T-cell (primary cell): ENCODE results near the gene TBC1D25. TPM values are rescaled to one million over a fixed set of nuclear protein-coding genes. Genes with fewer than 3 reads are reported as not detected.
"Not testable (repeated sequence)": the region's sequence is repeated elsewhere in the genome, so short reads cannot be mapped to it uniquely, and the experiment has no call there.

ENCODE experiments used
- ATAC-seq, 4 experiments: fragments of 200-7000 bp in 3 of 4; fragments of 150-1000 bp in 1 of 4; cut with Tn5 transposase; replicated peaks in 1 of 4; 1 replicate in 3 of 4; 2 replicates in 1 of 4; pipeline ENCODE4 v1.10.0; 2021; ENCODE audit warnings: moderate library complexity in 3 of 4, mild to moderate bottlenecking in 2 of 4, moderate number of reproducible peaks in 1 of 4
- CTCF ChIA-PET, 2 donors: fragments of 300-600 bp; sonication (Branson Sonifier 250); formaldehyde crosslinking; loops; one replicate each; lab custom pipeline; 2022; ENCODE audit warnings: antibody characterized with exemption in 2 of 2; lab: Charles Lee
- POLR2A ChIA-PET, 2 donors: fragments of 300-600 bp; sonication (Branson Sonifier 250); formaldehyde crosslinking; loops; one replicate each; lab custom pipeline; 2022; ENCODE audit warnings: antibody characterized with exemption in 2 of 2; lab: Charles Lee
- DNase-seq, 35 experiments: peaks; one replicate each; pipeline versions ENCODE4 v3.0.0 to v3.0.0-alpha.2; 2013 to 2023
- H3K27ac ChIP-seq: one replicate; pipeline ENCODE4 v1.5.1; 2013; ENCODE audit warnings: low read length
- H3K27me3 ChIP-seq, 2 experiments: replicated peaks in 1 of 2; 1 replicate in 1 of 2; 2 replicates in 1 of 2; pipeline versions ENCODE4 v1.6.1 to v1.7.0; 2013; ENCODE audit warnings: low read length in 1 of 2, mixed read lengths in 1 of 2; ENCODE audit not compliant: control insufficient read depth in 2 of 2, insufficient read depth in 2 of 2; ENCODE audit errors: extremely low read depth in 1 of 2
- H3K36me3 ChIP-seq, 2 donors: 1 replicate in 1 of 2; 2 replicates in 1 of 2; pipeline versions ENCODE4 v1.6.1 to v1.7.0; 2013; ENCODE audit warnings: low read length in 1 of 2; ENCODE audit not compliant: control insufficient read depth in 2 of 2, insufficient read depth in 1 of 2; ENCODE audit errors: extremely low read depth in 1 of 2
- H3K4me1 ChIP-seq, 2 experiments: 1 replicate in 1 of 2; 2 replicates in 1 of 2; pipeline versions ENCODE4 v1.6.1 to v1.7.0; 2013; ENCODE audit warnings: low read length in 2 of 2, mixed read lengths in 1 of 2; ENCODE audit not compliant: insufficient read depth in 2 of 2, control insufficient read depth in 1 of 2; ENCODE audit errors: extremely low read depth in 1 of 2
- H3K4me3 ChIP-seq, 2 donors: 1 replicate in 1 of 2; 2 replicates in 1 of 2; pipeline versions ENCODE4 v1.5.1 to v1.7.0; 2013; ENCODE audit warnings: mild to moderate bottlenecking in 2 of 2, low read length in 1 of 2, moderate library complexity in 1 of 2; ENCODE audit not compliant: control insufficient read depth in 1 of 2; ENCODE audit errors: extremely low read depth in 1 of 2
- H3K9me3 ChIP-seq: 2 replicates; pipeline ENCODE4 v1.7.0; 2013
- H3K27ac Mint-ChIP-seq, 2 donors: one replicate each; pipeline ENCODE4 v1.8.0; 2020 to 2021; ENCODE audit warnings: mild to moderate bottlenecking in 2 of 2, mixed read lengths in 2 of 2
- H3K27me3 Mint-ChIP-seq, 2 donors: one replicate each; pipeline ENCODE4 v1.8.0; 2021 to 2022; ENCODE audit warnings: mixed read lengths in 2 of 2
- H3K36me3 Mint-ChIP-seq: one replicate; pipeline ENCODE4 v1.8.0; 2021; ENCODE audit warnings: mixed read lengths
- H3K4me1 Mint-ChIP-seq, 3 donors: one replicate each; pipeline ENCODE4 v1.8.0; 2020 to 2022; ENCODE audit warnings: mixed read lengths in 3 of 3, mild to moderate bottlenecking in 1 of 3
- H3K4me3 Mint-ChIP-seq, 3 donors: one replicate each; pipeline ENCODE4 v1.8.0; 2020 to 2022; ENCODE audit warnings: mild to moderate bottlenecking in 3 of 3, mixed read lengths in 3 of 3, moderate library complexity in 3 of 3
- H3K9me3 Mint-ChIP-seq, 3 donors: one replicate each; pipeline ENCODE4 v1.8.0; 2020 to 2022; ENCODE audit warnings: mixed read lengths in 3 of 3
- WGBS: methylation state at CpG from one replicate; pipeline ENCODE4 v1.1.5; 2013; ENCODE audit warnings: missing lambda C conversion rate; ENCODE audit not compliant: insufficient coverage; 5-methylcytosine and 5-hydroxymethylcytosine counted together
- total RNA-seq, 35 experiments: library from RNA in 6 of 35; stranded (reverse) in 6 of 35; fragments of 120-200 nt in 1 of 35; gene quantifications; one replicate each; pipeline versions ENCODE4 v1.2.1 to v1.2.4 and lab custom pipeline; 2013 to 2026

Gene TBC1D25
- total RNA-seq, 5 donors from 2014 or later (not counting 1 experiment from before 2014, with no cell fraction given), result 27.0 to 30.6 (median 29.5) TPM

DNA sequence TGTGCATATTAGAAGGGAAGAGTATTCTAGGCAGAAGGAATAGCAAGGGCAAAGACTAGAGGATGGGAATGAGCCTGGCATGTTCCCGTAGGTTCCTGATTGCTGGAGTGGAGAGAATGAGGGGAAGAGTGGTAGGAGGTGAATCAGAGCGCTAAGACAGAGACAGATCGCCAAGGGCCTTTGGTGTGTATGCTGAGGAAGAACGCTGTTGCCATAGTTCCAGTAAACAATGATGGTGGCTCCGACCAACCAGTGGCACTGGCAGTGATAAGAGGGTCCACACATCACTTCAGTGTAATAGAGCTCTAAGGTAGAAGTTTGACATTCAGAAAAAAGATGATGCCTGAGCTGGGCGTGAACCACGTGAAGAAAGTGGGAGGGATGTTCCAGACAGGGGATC, 966 bp downstream of the TBC1D25 start:
- ATAC-seq (no peak), DNase-seq (peak in 1 of 35 experiments; percentile 33)
- CTCF ChIA-PET, result interaction anchor here in 1 of 2 donors (1.6 kb wide), 1 partner anchor 457 kb away, joined by 6 read pairs; no protein-coding TSS in a partner anchor
- Histone ChIP-seq H3K27me3 (no peaks in the 10 kb centered on the region), H3K27ac (peak overlapping the region; percentile 95), H3K36me3 (peaks cover 4 to 18% of the 10 kb centered on the region in 2 donors), H3K4me1 (peaks cover 0 to 22% of the 10 kb centered on the region in 2 experiments), H3K9me3 (no peaks in the 10 kb centered on the region), H3K4me3 (peak overlapping the region in 1 of 2 donors; percentile 80)
- no peaks in the 10 kb centered on the region for H3K9me3 Mint-ChIP-seq
- H3K4me1 Mint-ChIP-seq, result peaks cover 16 to 19% (median 17%) of the 10 kb centered on the region in 3 donors
- no peaks in the 10 kb centered on the region for H3K27me3 Mint-ChIP-seq
- POLR2A ChIA-PET, result interaction anchor here (0.5 to 1.3 kb wide), 4 partner anchors 17 to 37 kb away, joined by 3 to 7 read pairs (median 4); partner anchors contain the start of gene RBM3 (in 1 of the 2)
- H3K4me3 Mint-ChIP-seq, result peak overlapping the region; percentile 73 to 89 (median 84)
- H3K27ac Mint-ChIP-seq, result peak overlapping the region; percentile 86 to 94
- peaks cover 10% of the 10 kb centered on the region for H3K36me3 Mint-ChIP-seq
- no CpG with 5 or more reads among the region's 7 CpGs for WGBS

DNA sequence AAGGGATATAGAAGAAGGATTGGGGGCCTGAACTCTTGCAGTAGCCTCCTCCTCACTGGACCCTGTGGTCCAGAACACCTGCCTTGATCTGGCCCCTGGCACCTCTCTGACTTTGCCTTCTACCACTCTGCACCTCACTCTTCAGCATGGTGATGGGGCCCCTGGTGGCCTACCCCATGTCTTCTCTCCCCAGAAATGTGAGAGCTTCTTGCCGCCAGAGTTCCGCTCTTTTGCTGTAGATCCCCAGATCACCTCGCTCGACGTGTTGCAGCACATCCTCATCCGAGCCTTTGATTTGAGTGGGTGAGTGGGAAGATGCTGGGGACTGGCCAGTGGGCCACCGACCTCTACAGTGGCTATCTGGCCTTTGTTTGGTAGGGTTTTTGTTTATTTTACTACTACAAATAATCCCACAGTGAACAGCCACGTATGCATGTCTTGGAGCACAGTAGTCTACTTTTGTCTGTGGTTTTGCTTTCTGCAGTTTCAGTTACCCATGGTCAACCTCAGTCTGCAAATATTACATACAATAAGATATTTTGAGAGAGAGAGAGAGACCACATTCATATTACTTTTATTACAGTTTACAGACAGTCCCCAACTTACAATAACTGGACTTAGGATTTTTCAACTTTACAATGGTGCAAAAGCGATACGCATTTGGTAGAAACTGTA, 1.8 kb downstream of the TBC1D25 start:
- H3K36me3 Mint-ChIP-seq, result peaks cover 11% of the 10 kb centered on the region
- peaks cover 16 to 19% (median 17%) of the 10 kb centered on the region in 3 donors for H3K4me1 Mint-ChIP-seq
- Histone ChIP-seq H3K27me3 (no peaks in the 10 kb centered on the region), H3K9me3 (no peaks in the 10 kb centered on the region), H3K27ac (peak overlapping the region; percentile 95), H3K4me3 (no peak overlapping the region), H3K36me3 (peaks cover 4 to 21% of the 10 kb centered on the region in 2 donors), H3K4me1 (peaks cover 0 to 22% of the 10 kb centered on the region in 2 experiments)
- H3K9me3 Mint-ChIP-seq, result no peaks in the 10 kb centered on the region
- ATAC-seq, result no peak
- H3K27ac Mint-ChIP-seq, result peak overlapping the region; percentile 19 to 94
- DNase-seq, result peak in 1 of 35 experiments; percentile 25
- WGBS, result no CpG with 5 or more reads among the region's 10 CpGs
- ChIA-PET POLR2A (interaction anchor here in 1 of 2 donors (0.5 kb wide), 1 partner anchor 30 kb away, joined by 4 read pairs; no protein-coding TSS in a partner anchor), CTCF (no interaction called here)
- no peaks in the 10 kb centered on the region for H3K27me3 Mint-ChIP-seq
- H3K4me3 Mint-ChIP-seq, result peak overlapping the region; percentile 73 to 89 (median 84)

DNA sequence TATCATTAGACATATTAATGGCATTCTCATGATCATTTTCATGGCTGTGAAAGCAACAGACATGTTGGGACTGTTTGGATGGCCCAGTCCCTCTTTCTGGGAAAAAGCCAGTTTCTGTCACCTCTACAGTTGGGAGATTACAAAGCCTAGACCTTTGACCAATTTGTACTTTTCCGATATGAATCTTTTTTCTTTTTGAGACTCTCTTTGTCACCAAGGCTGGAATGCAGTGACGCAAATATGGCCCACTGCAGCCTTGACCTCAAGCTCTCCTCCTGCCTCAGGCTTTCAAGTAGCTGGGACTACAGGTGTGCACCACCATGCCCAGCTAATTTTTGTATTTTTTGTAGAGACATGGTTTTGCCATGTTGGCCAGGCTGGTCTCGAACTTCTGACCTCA, 9.4 kb downstream of the TBC1D25 start:
- Histone ChIP-seq H3K9me3 (no peaks in the 10 kb centered on the region), H3K36me3 (peaks cover 4 to 20% of the 10 kb centered on the region in 2 donors), H3K27me3 (no peaks in the 10 kb centered on the region), H3K27ac (no peak overlapping the region), H3K4me3 (no peak overlapping the region), H3K4me1 (no peaks in the 10 kb centered on the region)
- Mint-ChIP-seq H3K27ac (no peak overlapping the region), H3K9me3 (no peaks in the 10 kb centered on the region), H3K4me1 (peaks cover 0 to 3% (median 0%) of the 10 kb centered on the region in 3 donors), H3K27me3 (no peaks in the 10 kb centered on the region), H3K4me3 (no peak overlapping the region), H3K36me3 (peaks cover 25% of the 10 kb centered on the region)
- POLR2A ChIA-PET, result no interaction called here
- WGBS, result 100% methylated on average over 1 of the region's 3 CpGs
- no peak for ATAC-seq
- no peak for DNase-seq
- CTCF ChIA-PET, result interaction anchor here in 1 of 2 donors (0.5 kb wide), 1 partner anchor 368 kb away, joined by 3 read pairs; no protein-coding TSS in a partner anchor

DNA sequence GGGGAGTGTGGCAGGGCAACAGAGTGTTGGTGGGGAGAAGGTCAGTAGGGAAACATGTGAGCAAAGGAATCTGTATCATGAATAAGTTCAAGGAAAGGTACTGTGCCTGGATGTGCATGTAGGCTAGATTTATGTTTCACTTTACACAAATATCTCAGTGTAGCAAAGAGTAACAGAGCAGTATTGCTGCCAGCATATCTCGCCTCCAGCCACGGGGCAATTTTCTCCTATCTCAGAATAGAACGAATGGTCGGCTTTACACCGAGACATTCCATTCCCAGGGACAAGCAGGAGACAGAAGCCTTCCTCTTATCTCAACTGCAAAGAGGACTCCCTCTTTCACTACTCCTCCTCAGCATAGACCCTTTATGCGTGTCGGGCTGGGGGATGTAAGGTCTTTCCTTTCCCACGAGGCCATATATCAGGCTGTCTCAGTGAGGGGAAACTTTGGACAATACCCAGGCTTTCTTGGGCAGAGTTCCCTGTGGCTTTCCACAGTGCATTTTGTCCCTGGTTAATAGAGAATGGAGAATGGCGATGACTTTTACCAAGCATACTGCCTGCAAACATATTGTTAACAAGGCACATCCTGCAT, 16.3 kb downstream of the TBC1D25 start:
- H3K4me3 Mint-ChIP-seq, H3K27me3 ChIP-seq, H3K27ac ChIP-seq, POLR2A ChIA-PET, CTCF ChIA-PET, H3K4me1 ChIP-seq, H3K4me1 Mint-ChIP-seq, H3K9me3 Mint-ChIP-seq, H3K9me3 ChIP-seq, DNase-seq, H3K27me3 Mint-ChIP-seq, H3K4me3 ChIP-seq, H3K27ac Mint-ChIP-seq, ATAC-seq: not testable (repeated sequence)
- H3K36me3 Mint-ChIP-seq, result peaks cover 23% of the 10 kb centered on the region
- H3K36me3 ChIP-seq, result peaks cover 7 to 37% of the 10 kb centered on the region in 2 donors
- whole genome bisulfite sequencing, result 100% methylated on average over 1 of the region's 9 CpGs

DNA sequence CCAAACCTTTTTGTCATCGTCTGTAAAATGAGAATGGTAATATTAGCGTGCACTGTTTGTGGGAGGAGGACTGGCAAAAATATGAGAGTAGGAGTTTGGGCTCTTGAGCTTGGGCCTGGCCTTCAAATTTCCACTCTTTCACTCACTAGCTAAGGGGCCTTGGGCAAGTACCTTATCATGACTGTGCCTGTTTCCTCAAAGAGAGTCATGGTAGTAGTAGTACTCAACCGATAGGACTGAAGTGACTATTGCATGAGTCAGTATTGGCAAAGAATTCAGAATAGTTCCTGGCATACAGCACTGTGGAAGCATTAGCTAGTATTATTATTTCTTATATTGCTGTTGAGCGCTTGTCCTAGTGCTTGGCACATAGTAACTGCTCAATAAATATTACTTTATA, 18.8 kb downstream of the TBC1D25 start:
- Mint-ChIP-seq H3K27me3 (peaks cover 0 to 5% of the 10 kb centered on the region in 2 donors), H3K9me3 (no peaks in the 10 kb centered on the region), H3K4me3 (no peak overlapping the region), H3K27ac (no peak overlapping the region), H3K36me3 (peaks cover 25% of the 10 kb centered on the region), H3K4me1 (no peaks in the 10 kb centered on the region)
- POLR2A ChIA-PET, result no interaction called here
- H3K36me3 ChIP-seq, result peaks cover 7 to 43% of the 10 kb centered on the region in 2 donors
- H3K9me3 ChIP-seq, result no peaks in the 10 kb centered on the region
- no peak overlapping the region for H3K27ac ChIP-seq
- no peaks in the 10 kb centered on the region for H3K27me3 ChIP-seq
- CTCF ChIA-PET, result interaction anchor here in 1 of 2 donors (0.6 kb wide), 1 partner anchor 9 kb away, joined by 3 read pairs; no protein-coding TSS in a partner anchor
- WGBS, result no CpG with 5 or more reads among the region's 4 CpGs
- no peak for ATAC-seq
- no peak for DNase-seq
- H3K4me3 ChIP-seq, result no peak overlapping the region
- no peaks in the 10 kb centered on the region for H3K4me1 ChIP-seq

DNA sequence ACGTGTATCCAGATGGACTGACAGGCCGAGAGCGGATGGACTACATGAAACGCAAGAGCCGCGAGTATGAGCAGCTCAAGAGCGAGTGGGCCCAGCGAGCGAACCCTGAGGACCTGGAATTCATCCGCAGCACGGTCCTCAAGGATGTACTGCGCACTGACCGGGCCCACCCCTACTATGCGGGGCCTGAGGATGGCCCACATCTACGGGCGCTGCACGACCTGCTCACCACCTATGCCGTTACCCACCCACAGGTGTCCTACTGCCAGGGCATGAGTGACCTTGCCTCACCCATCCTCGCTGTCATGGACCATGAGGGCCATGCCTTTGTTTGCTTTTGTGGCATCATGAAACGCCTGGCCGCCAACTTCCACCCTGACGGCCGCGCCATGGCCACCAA, 20.1 kb downstream of the TBC1D25 start:
- CTCF ChIA-PET, result no interaction called here
- Histone ChIP-seq H3K36me3 (peaks cover 7 to 39% of the 10 kb centered on the region in 2 donors), H3K4me3 (no peak overlapping the region), H3K27me3 (no peaks in the 10 kb centered on the region), H3K9me3 (no peaks in the 10 kb centered on the region), H3K27ac (no peak overlapping the region), H3K4me1 (no peaks in the 10 kb centered on the region)
- POLR2A ChIA-PET, result no interaction called here
- Mint-ChIP-seq H3K9me3 (no peaks in the 10 kb centered on the region), H3K36me3 (peaks cover 27% of the 10 kb centered on the region), H3K27ac (no peak overlapping the region), H3K27me3 (peaks cover 0 to 3% of the 10 kb centered on the region in 2 donors), H3K4me1 (no peaks in the 10 kb centered on the region), H3K4me3 (no peak overlapping the region)
- WGBS, result 90% methylated on average over 13 of the region's 24 CpGs
- no peak for ATAC-seq
- DNase-seq, result no peak
